Astrocyte (in vitro differentiated cells and primary cell): ENCODE data around the gene TRAP1. TPM values are rescaled to one million over a fixed set of nuclear protein-coding genes. Genes with fewer than 3 reads are reported as not detected.
A peak's percentile ranks its signal among the peaks of the same experiment; 100 is the strongest.
"Not testable (repeated sequence)": the region's sequence is repeated elsewhere in the genome, so short reads cannot be mapped to it uniquely, and the experiment has no call there.

Experiments used
- DNase-seq: peaks from one replicate; pipeline ENCODE4 v3.0.0-alpha.2; 2010; ENCODE audit warnings: low read depth
- FAIRE-seq: peaks from 2 replicates; lab custom pipeline; 2011; peaks lifted over from hg19 to GRCh38; lab: Jason Lieb, UNC
- H2AFZ ChIP-seq: 2 replicates; pipeline ENCODE4 v1.6.0; 2012; ENCODE audit warnings: low read depth, low read length, inconsistent platforms
- H3K27ac ChIP-seq: 2 replicates; pipeline ENCODE4 v1.5.1; 2011; ENCODE audit warnings: low read depth, low read length, inconsistent platforms
- H3K27me3 ChIP-seq: 2 replicates; pipeline ENCODE4 v1.6.0; 2011; ENCODE audit warnings: low read length, inconsistent platforms; ENCODE audit not compliant: insufficient read depth
- H3K36me3 ChIP-seq: 2 replicates; pipeline ENCODE4 v1.5.1; 2011; ENCODE audit warnings: low read length, inconsistent platforms; ENCODE audit not compliant: insufficient read depth
- H3K4me1 ChIP-seq: 2 replicates; pipeline ENCODE4 v1.5.1; 2011; ENCODE audit warnings: low read length, inconsistent platforms; ENCODE audit not compliant: insufficient read depth
- H3K4me2 ChIP-seq: 2 replicates; pipeline ENCODE4 v1.6.0; 2012; ENCODE audit warnings: low read length, inconsistent platforms
- H3K4me3 ChIP-seq: 2 replicates; pipeline ENCODE4 v1.5.1; 2011; ENCODE audit warnings: low read depth, mild to moderate bottlenecking, low read length, inconsistent platforms; ENCODE audit not compliant: insufficient read depth
- H3K79me2 ChIP-seq: 2 replicates; pipeline ENCODE4 v1.6.0; 2012; ENCODE audit warnings: mild to moderate bottlenecking, low read length, inconsistent platforms; ENCODE audit not compliant: insufficient read depth
- H3K9ac ChIP-seq: 2 replicates; pipeline ENCODE4 v1.6.0; 2012; ENCODE audit warnings: mild to moderate bottlenecking, low read length, inconsistent platforms
- H3K9me3 ChIP-seq: 2 replicates; pipeline ENCODE4 v1.5.1; 2012; ENCODE audit warnings: low read depth, mild to moderate bottlenecking, low read length, inconsistent platforms; ENCODE audit not compliant: insufficient read depth
- H4K20me1 ChIP-seq: 2 replicates; pipeline ENCODE4 v1.6.0; 2012; ENCODE audit warnings: low read length, inconsistent platforms; ENCODE audit not compliant: insufficient read depth
- H3K27ac Mint-ChIP-seq: one replicate; pipeline ENCODE4 v1.8.0; 2021; ENCODE audit warnings: mild to moderate bottlenecking, mixed read lengths; ENCODE audit not compliant: unreplicated experiment
- H3K27me3 Mint-ChIP-seq: one replicate; pipeline ENCODE4 v1.8.0; 2021; ENCODE audit warnings: low read depth, mixed read lengths; ENCODE audit not compliant: unreplicated experiment
- H3K36me3 Mint-ChIP-seq: one replicate; pipeline ENCODE4 v1.8.0; 2021; ENCODE audit warnings: low read depth, mixed read lengths; ENCODE audit not compliant: unreplicated experiment
- H3K4me1 Mint-ChIP-seq: one replicate; pipeline ENCODE4 v1.8.0; 2021; ENCODE audit warnings: low read depth, mixed read lengths; ENCODE audit not compliant: unreplicated experiment
- H3K4me3 Mint-ChIP-seq: one replicate; pipeline ENCODE4 v1.8.0; 2021; ENCODE audit warnings: mild to moderate bottlenecking, moderate library complexity, mixed read lengths; ENCODE audit not compliant: unreplicated experiment
- H3K9me3 Mint-ChIP-seq: one replicate; pipeline ENCODE4 v1.8.0; 2021; ENCODE audit warnings: mild to moderate bottlenecking, mixed read lengths; ENCODE audit not compliant: unreplicated experiment
- CTCF ChIP-seq: IDR thresholded peaks from 2 replicates; pipeline ENCODE4 v1.5.1; 2011; ENCODE audit warnings: low read depth, mild to moderate bottlenecking, inconsistent platforms, low read length, moderate library complexity; ENCODE audit not compliant: insufficient read depth
- EZH2 ChIP-seq: IDR thresholded peaks from 2 replicates; pipeline ENCODE4 v1.6.1; 2012; ENCODE audit warnings: mild to moderate bottlenecking, low read length, inconsistent platforms; ENCODE audit not compliant: insufficient read depth
- total RNA-seq: library from RNA; stranded (reverse); gene quantifications from 2 replicates; pipeline ENCODE4 v1.2.1, GENCODE V29; 2021

Gene TRAP1
- total RNA-seq, 1 donor from 2014 or later: 63.3 TPM

DNA sequence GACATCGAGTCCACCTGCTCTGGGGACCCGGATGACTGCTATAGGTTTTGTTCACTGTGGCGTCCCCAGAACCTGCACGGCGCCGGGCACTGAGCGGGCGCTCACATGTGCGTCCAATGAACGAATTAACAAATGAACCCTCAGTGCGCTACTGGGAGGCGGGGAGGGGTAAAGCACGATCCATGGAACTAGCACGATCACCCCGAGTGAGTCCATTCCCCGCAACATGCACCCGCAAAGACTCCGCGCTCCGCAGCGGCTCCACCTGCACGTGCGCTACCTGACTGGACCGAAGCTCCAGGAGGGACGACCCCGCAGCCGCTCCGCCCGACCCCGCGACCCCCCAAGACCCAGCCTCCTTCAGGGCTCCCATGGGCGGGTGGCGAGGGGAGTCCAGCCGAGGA, 491 bp downstream of the TRAP1 start:
- H3K4me3 Mint-ChIP-seq: peak overlapping the region; percentile 92
- H3K27ac Mint-ChIP-seq: peak overlapping the region; percentile 80
- no peaks in the 10 kb centered on the region for H3K27me3 Mint-ChIP-seq
- Histone ChIP-seq H3K9ac (peak overlapping the region; percentile 93), H3K79me2 (peaks cover 50% of the 10 kb centered on the region), H2AFZ (peak overlapping the region; percentile 97), H3K9me3 (no peaks in the 10 kb centered on the region), H3K4me1 (peaks cover 14% of the 10 kb centered on the region), H3K27me3 (no peaks in the 10 kb centered on the region), H3K27ac (peak overlapping the region; percentile 57), H3K4me3 (peak overlapping the region; percentile 74), H4K20me1 (peaks cover 25% of the 10 kb centered on the region), H3K4me2 (peak overlapping the region; percentile 96), H3K36me3 (no peaks in the 10 kb centered on the region)
- peaks cover 10% of the 10 kb centered on the region for H3K4me1 Mint-ChIP-seq
- DNase-seq (no peak), FAIRE-seq (no peak)
- peaks cover 7% of the 10 kb centered on the region for H3K36me3 Mint-ChIP-seq
- no peak for TF ChIP-seq CTCF
- TF ChIP-seq EZH2: no peak
- H3K9me3 Mint-ChIP-seq: no peaks in the 10 kb centered on the region

- Histone ChIP-seq H3K36me3 (no peaks in the 10 kb centered on the region), H3K4me1 (peaks cover 14% of the 10 kb centered on the region), H3K79me2 (peaks cover 62% of the 10 kb centered on the region), H3K27me3 (no peaks in the 10 kb centered on the region), H4K20me1 (peaks cover 30% of the 10 kb centered on the region), H3K9me3 (no peaks in the 10 kb centered on the region), H3K27ac (no peak overlapping the region), H3K9ac (no peak overlapping the region), H3K4me3 (no peak overlapping the region), H2AFZ (no peak overlapping the region), H3K4me2 (no peak overlapping the region)
- no peak for FAIRE-seq
- H3K9me3 Mint-ChIP-seq: no peaks in the 10 kb centered on the region
- no peak overlapping the region for H3K4me3 Mint-ChIP-seq
- no peak for DNase-seq
- TF ChIP-seq CTCF (no peak), EZH2 (no peak)
- H3K4me1 Mint-ChIP-seq: peaks cover 10% of the 10 kb centered on the region
- no peaks in the 10 kb centered on the region for H3K27me3 Mint-ChIP-seq
- peaks cover 7% of the 10 kb centered on the region for H3K36me3 Mint-ChIP-seq
- no peak overlapping the region for H3K27ac Mint-ChIP-seq
These were observed 1.9 kb downstream of the TRAP1 start for GRCh38 chr16:3715430-3715829.

DNA sequence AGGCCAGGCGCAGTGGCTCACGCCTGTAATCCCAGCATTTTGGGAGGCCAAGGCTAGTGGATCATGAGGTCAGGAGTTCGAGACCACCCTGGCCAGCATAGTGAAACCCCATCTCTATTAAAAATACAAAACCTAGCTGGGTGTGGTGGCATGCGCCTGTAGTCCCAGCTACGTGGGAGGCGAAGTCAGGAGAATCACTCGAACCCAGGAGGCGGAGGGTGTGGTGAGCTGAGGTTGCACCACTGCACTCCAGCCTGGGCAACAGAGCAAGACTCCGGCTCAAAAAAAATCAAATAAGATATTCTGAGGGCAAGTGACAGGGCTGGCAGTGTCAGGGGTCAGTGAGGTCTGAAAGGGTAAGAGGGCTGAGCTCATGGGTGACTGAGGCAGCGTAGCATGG, 2.9 kb downstream of the TRAP1 start:
- Histone ChIP-seq H3K79me2 (peaks cover 71% of the 10 kb centered on the region), H3K4me1 (peaks cover 14% of the 10 kb centered on the region), H4K20me1 (peaks cover 30% of the 10 kb centered on the region)
- H3K27ac ChIP-seq, H3K36me3 ChIP-seq, H3K9ac ChIP-seq, H3K4me3 ChIP-seq, H3K4me2 ChIP-seq, H3K9me3 Mint-ChIP-seq, H3K9me3 ChIP-seq, FAIRE-seq, H3K27me3 Mint-ChIP-seq, DNase-seq, H3K27ac Mint-ChIP-seq, H3K4me3 Mint-ChIP-seq, H3K27me3 ChIP-seq, H2AFZ ChIP-seq: not testable (repeated sequence)
- H3K4me1 Mint-ChIP-seq: peaks cover 12% of the 10 kb centered on the region
- peaks cover 11% of the 10 kb centered on the region for H3K36me3 Mint-ChIP-seq
